Muscle of arm (tissue), 12 donors: ENCODE measurements around the gene APOL6. TPM values are rescaled to one million over a fixed set of nuclear protein-coding genes. Genes with fewer than 3 reads are reported as not detected.

Experiments used
- DNase-seq: peaks from one replicate; pipeline ENCODE4 v3.0.0-alpha.2; 2013
- polyA plus RNA-seq, 12 donors: library from polyadenylated mRNA; unstranded; fragments of 120-200 nt; gene quantifications; one replicate each; pipeline ENCODE4 v1.2.1, GENCODE V29; 2013; ENCODE audit not compliant: insufficient read length in 12 of 12

APOL6 gene
- polyA plus RNA-seq, 12 donors, result 1.1 to 5.2 (median 2.1) TPM; not detected in 1

DNA sequence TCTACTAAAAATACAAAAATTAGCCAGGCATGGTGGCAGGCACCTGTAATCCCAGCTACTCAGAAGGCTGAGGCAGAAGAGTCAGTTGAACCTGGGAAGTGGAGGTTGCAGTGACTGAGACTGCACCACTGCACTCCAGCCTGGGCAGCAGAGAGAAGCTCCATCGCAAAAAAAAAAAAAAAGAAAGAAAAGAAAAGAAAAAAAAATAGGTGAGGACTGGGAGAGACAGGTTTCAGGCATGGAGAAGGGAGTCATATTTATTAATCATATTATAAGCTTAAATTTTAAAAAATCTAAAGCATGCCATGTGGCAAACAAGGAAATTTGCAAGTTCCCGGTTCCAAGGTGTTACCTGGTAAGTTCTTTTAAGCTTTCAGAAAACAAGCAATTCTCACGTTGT lies 69.3 kb downstream of the APOL6 start, which contains the start of gene APOL5:
APOL5 (plus strand) TSS at position 301 of the 400 bp plus-strand sequence; CDS start at position 301, 0 bp downstream.
- DNase-seq, result no peak

Other genes starting within 250 kb of the APOL6 start
- 10 to 100 TPM in 11 of 12 donors, not detected in 1; 26.2 to 66.4 (median 29.9) TPM for gene MCM5, start 248.3 kb upstream of the APOL6 start, polyA plus RNA-seq
- gene RASD2, start 107.6 kb upstream of the APOL6 start, polyA plus RNA-seq, result 10 to 100 TPM in 8 of 12 donors, 1 to 10 TPM in 3, not detected in 1; 8.4 to 26.4 (median 13.1) TPM
- 100 to 1,000 TPM in 10 of 12 donors, 10 to 100 TPM in 1, not detected in 1; 98.7 to 374 (median 315) TPM for gene MB, start 31.1 kb upstream of the APOL6 start, polyA plus RNA-seq
- 1 to 10 TPM in 9 of 12 donors, under 1 TPM in 1, not detected in 2; 0.80 to 2.2 (median 1.6) TPM for gene APOL5, start 69.4 kb downstream of the APOL6 start, polyA plus RNA-seq